Panc1 (cell line): ENCODE measurements around the gene JUND. TPM values are rescaled to one million over a fixed set of nuclear protein-coding genes. Genes with fewer than 3 reads are reported as not detected.

Experiments used
- ATAC-seq: fragments of 200-7000 bp; cut with Tn5 transposase; 2 replicates; pipeline ENCODE4 v1.9.1; 2020; ENCODE audit warnings: mild to moderate bottlenecking, moderate library complexity
- BruUV-seq: library from RNA; stranded (reverse); fragments of 400-500 nt; replicated peaks from 2 replicates; lab custom pipeline; 2021; lab: Mats Ljungman, UMichigan
- CTCF ChIA-PET: fragments of 300-600 bp; sonication (Branson Sonifier 250); formaldehyde crosslinking; loops from one replicate; lab custom pipeline; 2022; ENCODE audit warnings: antibody characterized with exemption; lab: Charles Lee
- POLR2A ChIA-PET: fragments of 300-600 bp; sonication (Branson Sonifier 250); formaldehyde crosslinking; loops from one replicate; lab custom pipeline; 2022; ENCODE audit warnings: antibody characterized with exemption; lab: Charles Lee
- DNase-seq: peaks from one replicate; pipeline ENCODE4 v3.0.0-alpha.2; 2010; ENCODE audit warnings: low read depth, low spot score
- H3K27ac ChIP-seq: 2 replicates; pipeline ENCODE4 v1.5.1; 2011; ENCODE audit warnings: mild to moderate bottlenecking, low read length, inconsistent platforms
- H3K27me3 ChIP-seq: fragments of 200-500 bp; sonication (Bioruptor generic); 2 replicates; pipeline ENCODE4 v1.6.0; 2014; ENCODE audit warnings: low read length, inconsistent platforms; ENCODE audit not compliant: control insufficient read depth, insufficient read depth
- H3K36me3 ChIP-seq: fragments of 200-500 bp; sonication (Bioruptor generic); 2 replicates; pipeline ENCODE4 v1.5.1; 2014; ENCODE audit warnings: inconsistent platforms, mild to moderate bottlenecking, low read length, moderate library complexity; ENCODE audit not compliant: control insufficient read depth, insufficient read depth
- H3K4me1 ChIP-seq: 2 replicates; pipeline ENCODE4 v1.5.1; 2011; ENCODE audit warnings: inconsistent platforms, mild to moderate bottlenecking, low read length, moderate library complexity; ENCODE audit not compliant: control insufficient read depth, insufficient read depth
- H3K4me3 ChIP-seq, 2 experiments: 2 replicates each; pipeline ENCODE4 v1.5.1; 2011 to 2012; ENCODE audit warnings: low read depth in 2 of 2, low read length in 2 of 2, mild to moderate bottlenecking in 2 of 2, inconsistent platforms in 1 of 2, moderate library complexity in 1 of 2
- H3K9me3 ChIP-seq: fragments of 200-500 bp; sonication (Bioruptor generic); 2 replicates; pipeline ENCODE4 v1.5.1; 2014; ENCODE audit warnings: low read depth, mild to moderate bottlenecking, inconsistent platforms, low read length, moderate library complexity; ENCODE audit not compliant: control insufficient read depth, insufficient read depth
- POLR2AphosphoS5 ChIP-seq: IDR thresholded peaks from 2 replicates; pipeline ENCODE4 v1.6.1; 2012; ENCODE audit warnings: mild to moderate bottlenecking, low read depth, low read length, moderate library complexity
- REST ChIP-seq, 2 experiments: IDR thresholded peaks; 2 replicates each; pipeline ENCODE4 v1.6.1; 2011 to 2012; ENCODE audit warnings: low read depth in 2 of 2, control low read depth in 1 of 2, low read length in 1 of 2, mild to moderate bottlenecking in 1 of 2, moderate library complexity in 1 of 2; ENCODE audit not compliant: insufficient read depth in 1 of 2
- SIN3A ChIP-seq: IDR thresholded peaks from 2 replicates; pipeline ENCODE4 v1.6.1; 2012; ENCODE audit warnings: low read depth, mild to moderate bottlenecking, low read length, moderate library complexity, borderline replicate concordance; ENCODE audit not compliant: insufficient read depth
- TCF7L2 ChIP-seq: IDR thresholded peaks from 2 replicates; pipeline ENCODE4 v1.6.1; 2011; ENCODE audit warnings: mild to moderate bottlenecking, low read depth, low read length, inconsistent platforms
- in situ Hi-C: cut with HindIII; loops from 2 replicates; pipeline ENCODE4 v1.10.0; 2016; ENCODE audit warnings: low sequenced_read_pairs, low pct_unique_long_range_greater_than_20kb
- intact Hi-C: fragments of 100-400 bp; cut with micrococcal nuclease; formaldehyde crosslinking; loops from one replicate; pipeline ENCODE4 v1.10.0; 2022; ENCODE audit not compliant: unreplicated experiment
- total RNA-seq: library from RNA; stranded (reverse); gene quantifications from one replicate; pipeline ENCODE4 v1.2.1, GENCODE V29; 2021; ENCODE audit not compliant: unreplicated experiment
- TF ChIP-seq, protein P1 (sequence below): fragments of 450-650 bp; IDR thresholded peaks from 2 replicates; pipeline ENCODE4 v1.5.1; 2017; ENCODE audit warnings: mild to moderate bottlenecking

The JUND gene
- total RNA-seq, 1 experiment from 2014 or later, result 130 TPM

DNA sequence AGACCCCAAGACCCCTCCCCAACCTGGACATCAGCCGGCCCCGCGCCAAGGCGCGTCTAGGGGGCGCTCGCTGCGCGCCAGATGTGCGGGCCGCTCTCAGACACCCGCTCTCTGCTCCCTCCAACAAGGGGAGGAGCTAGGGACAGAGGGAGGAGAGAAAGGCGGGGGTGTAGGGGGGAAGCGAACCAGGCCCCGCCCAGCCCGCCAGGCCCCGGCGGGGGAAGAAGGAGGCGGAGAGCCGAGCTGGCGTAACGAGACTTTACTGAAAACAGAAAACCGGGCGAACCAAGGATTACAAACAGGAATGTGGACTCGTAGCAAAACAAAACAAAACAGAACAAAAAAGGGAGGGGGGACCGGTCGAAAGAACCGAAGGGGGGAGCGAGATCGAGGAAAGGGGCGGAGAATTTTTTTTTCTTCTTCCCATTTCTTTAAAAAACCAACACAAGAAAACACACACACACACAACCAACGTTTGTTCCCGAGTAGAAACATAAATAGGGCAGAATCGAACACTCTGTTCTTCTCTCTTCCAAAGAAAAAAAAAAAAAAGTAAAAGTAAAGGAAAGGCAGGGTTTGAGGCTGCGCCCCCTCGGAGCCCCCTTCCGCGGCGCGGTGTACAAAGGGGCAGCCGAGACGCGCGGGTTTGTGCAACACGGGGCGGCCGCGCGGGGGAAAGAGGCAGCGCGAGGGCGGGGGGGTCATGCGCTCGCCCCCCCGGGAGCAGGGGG, 1.7 kb downstream of the JUND start:
- intact Hi-C loops, result loop anchor here (2.0 kb wide), 1 partner anchor 41 kb away; no protein-coding TSS in a partner anchor
- H3K4me3 ChIP-seq, result peak overlapping the region; percentile 74 to 91
- H3K36me3 ChIP-seq, result no peaks in the 10 kb centered on the region; the same call in 1 of the 2 replicates
- ChIA-PET CTCF (interaction anchor here (0.5 to 1.6 kb wide), 10 partner anchors 25 to 322 kb away, joined by 3 to 11 read pairs (median 5); partner anchors contain the start of gene LSM4), POLR2A (interaction anchor here (0.6 to 3.5 kb wide), 12 partner anchors 13 to 563 kb away, joined by 3 to 22 read pairs (median 4); partner anchors contain the start of gene LSM4)
- no peak for DNase-seq
- H3K27me3 ChIP-seq, result no peaks in the 10 kb centered on the region
- TSS peak; percentile 85 for BruUV-seq
- H3K9me3 ChIP-seq, result no peaks in the 10 kb centered on the region
- H3K27ac ChIP-seq, result peak overlapping the region; percentile 88
- in situ Hi-C loops, result no loop called here
- TF ChIP-seq, protein P1, sequence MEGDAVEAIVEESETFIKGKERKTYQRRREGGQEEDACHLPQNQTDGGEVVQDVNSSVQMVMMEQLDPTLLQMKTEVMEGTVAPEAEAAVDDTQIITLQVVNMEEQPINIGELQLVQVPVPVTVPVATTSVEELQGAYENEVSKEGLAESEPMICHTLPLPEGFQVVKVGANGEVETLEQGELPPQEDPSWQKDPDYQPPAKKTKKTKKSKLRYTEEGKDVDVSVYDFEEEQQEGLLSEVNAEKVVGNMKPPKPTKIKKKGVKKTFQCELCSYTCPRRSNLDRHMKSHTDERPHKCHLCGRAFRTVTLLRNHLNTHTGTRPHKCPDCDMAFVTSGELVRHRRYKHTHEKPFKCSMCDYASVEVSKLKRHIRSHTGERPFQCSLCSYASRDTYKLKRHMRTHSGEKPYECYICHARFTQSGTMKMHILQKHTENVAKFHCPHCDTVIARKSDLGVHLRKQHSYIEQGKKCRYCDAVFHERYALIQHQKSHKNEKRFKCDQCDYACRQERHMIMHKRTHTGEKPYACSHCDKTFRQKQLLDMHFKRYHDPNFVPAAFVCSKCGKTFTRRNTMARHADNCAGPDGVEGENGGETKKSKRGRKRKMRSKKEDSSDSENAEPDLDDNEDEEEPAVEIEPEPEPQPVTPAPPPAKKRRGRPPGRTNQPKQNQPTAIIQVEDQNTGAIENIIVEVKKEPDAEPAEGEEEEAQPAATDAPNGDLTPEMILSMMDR, result peak; percentile 90
- 0 out of 2 replicates have a peak, but pooled peaks have one; percentile 43 for TF ChIP-seq SIN3A
- no peak for TF ChIP-seq REST (IDR thresholded peaks at IDR 0.05; ENCODE audit: insufficient read depth in 1 of 2, low read depth in 2 of 2, low read length in 1 of 2)
- peak; percentile 53; the same call in 1 of the 2 replicates for TF ChIP-seq POLR2AphosphoS5
- ATAC-seq, result peak; percentile 45
- H3K4me1 ChIP-seq, result peaks cover 35% of the 10 kb centered on the region

DNA sequence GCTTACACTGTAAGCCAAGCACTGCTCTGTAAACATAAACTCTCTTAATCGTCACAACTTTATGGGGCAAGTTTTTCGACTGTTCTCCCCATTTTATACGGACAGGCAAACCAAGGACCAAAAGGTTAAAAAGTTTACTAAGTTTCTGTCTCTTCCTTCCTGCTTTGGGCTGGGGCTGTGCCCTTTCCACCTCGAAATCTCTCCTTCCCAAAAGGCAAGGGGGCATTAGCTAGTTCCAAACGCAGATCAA, 2.2 kb downstream of the JUND start:
- ATAC-seq (no peak), DNase-seq (no peak)
- ChIA-PET CTCF (interaction anchor here (0.7 to 1.4 kb wide), 3 partner anchors 44 to 322 kb away, joined by 3 to 11 read pairs (median 9); partner anchors contain the start of gene LSM4), POLR2A (interaction anchor here (0.6 to 1.2 kb wide), 4 partner anchors 23 to 142 kb away, joined by 3 to 13 read pairs (median 8); no protein-coding TSS in a partner anchor)
- TF ChIP-seq TCF7L2 (no peak), REST (IDR thresholded peaks at IDR 0.05; ENCODE audit: insufficient read depth in 1 of 2, low read depth in 2 of 2, low read length in 1 of 2) (no peak), SIN3A (no peak), POLR2AphosphoS5 (no peak)
- TF ChIP-seq, protein P1, result no peak
- peaks cover 40% of the 10 kb centered on the region for H3K4me1 ChIP-seq
- no peaks in the 10 kb centered on the region for H3K27me3 ChIP-seq
- in situ Hi-C loops, result no loop called here
- intact Hi-C loops, result loop anchor here (2.0 kb wide), 1 partner anchor 42 kb away; no protein-coding TSS in a partner anchor
- H3K9me3 ChIP-seq, result no peaks in the 10 kb centered on the region
- peak overlapping the region; percentile 74 to 91 for H3K4me3 ChIP-seq
- H3K27ac ChIP-seq, result peak overlapping the region; percentile 88
- no TSS peak for BruUV-seq
- no peaks in the 10 kb centered on the region; the same call in 1 of the 2 replicates for H3K36me3 ChIP-seq
